IPS DF 4.7 (cell line): ENCODE data around the gene RNF141.
A peak's percentile ranks its signal among the peaks of the same experiment; 100 is the strongest.

Experiments used
- DNase-seq: peaks from one replicate; pipeline ENCODE4 v3.0.0-alpha.2; 2013; ENCODE audit warnings: low spot score; ENCODE audit errors: extremely low read depth

Gene RNF141

GRCh38 chr11:10522921-10523320 lies 18.1 kb downstream of the RNF141 start:
- DNase-seq, result no peak

GRCh38 chr11:10522276-10522675 lies 18.7 kb downstream of the RNF141 start:
- DNase-seq, result no peak

DNA sequence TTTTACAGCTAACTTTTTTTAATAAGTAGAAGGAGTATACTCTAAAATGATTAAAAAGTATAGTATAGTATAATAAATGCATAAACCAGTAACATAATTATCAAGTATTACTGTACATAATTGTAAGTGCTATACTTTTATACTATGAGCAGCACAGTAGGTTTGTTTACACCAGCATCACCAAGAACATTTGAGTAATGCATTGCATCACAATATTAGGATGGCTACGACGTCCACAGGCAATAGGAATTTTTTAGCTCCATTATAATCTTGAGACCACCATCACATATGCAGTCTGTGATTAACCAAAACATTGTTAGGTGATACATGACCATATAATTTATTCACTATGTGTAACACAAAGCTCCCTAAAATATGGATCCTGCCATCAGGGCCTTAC lies 20.4 kb downstream of the RNF141 start:
- no peak for DNase-seq

DNA sequence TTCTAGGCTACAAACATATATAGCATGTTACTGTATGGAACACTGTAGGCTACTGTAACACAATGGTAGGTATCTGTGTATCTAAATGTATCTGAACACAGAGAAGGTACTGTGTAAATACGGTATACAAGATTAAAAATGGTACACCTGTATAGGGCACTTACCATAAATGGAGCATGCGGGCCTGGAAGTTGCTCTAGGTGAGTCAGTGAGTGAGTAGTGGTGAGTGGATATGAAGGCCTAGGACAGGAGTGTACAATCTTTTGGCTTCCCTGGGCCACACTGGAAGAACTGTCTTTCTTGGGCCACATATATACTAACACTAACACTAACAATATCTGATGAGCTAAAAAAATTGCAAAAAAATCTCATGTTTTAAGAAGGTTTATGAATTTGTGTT lies 21.4 kb downstream of the RNF141 start:
- DNase-seq, result no peak

- DNase-seq, result no peak
Observed at GRCh38 chr11:10518891-10519290, 22.1 kb downstream of the RNF141 start.

DNA sequence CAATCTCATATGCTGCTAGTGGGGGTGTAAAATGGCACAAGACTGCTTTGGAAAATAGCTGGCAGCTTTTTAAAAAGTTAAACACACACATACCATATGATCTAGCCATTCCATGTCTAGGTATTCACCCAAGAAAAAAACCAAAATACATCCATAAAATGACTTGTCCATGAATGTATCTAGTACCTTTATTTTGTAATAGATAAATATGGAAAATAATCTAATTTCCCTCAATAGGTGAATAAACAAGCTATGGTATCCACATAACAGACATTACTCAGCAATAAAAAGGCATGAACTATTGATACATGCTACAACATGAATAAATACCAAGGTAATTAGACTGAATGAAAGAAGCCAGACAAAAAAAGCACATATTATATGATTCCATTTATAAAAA lies 22.9 kb downstream of the RNF141 start:
- DNase-seq, result no peak

GRCh38 chr11:10515418-10515817 lies 25.6 kb downstream of the RNF141 start:
- DNase-seq, result no peak

GRCh38 chr11:10514709-10515108 lies 26.3 kb downstream of the RNF141 start:
- DNase-seq, result no peak

DNA sequence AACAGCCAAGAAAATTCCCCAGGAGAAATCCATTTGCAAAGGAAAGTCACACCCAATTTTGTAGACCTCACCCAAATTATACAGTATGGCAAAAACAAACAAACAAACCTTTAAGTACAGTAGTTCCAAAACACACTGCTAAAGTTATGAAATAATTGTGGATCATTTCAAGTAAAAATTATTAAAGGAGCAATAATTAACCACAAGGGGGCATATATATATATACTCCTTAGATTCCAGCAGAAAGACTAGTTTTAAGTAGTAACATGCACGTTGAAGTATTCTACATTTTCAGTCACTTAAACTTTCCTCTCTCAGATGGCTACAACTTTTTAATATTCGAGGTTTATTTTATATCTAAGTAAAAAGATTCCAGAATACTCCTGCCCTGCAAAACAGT lies 26.8 kb downstream of the RNF141 start:
- DNase-seq, result no peak

GRCh38 chr11:10511181-10511621 lies 29.8 kb downstream of the RNF141 start:
- DNase-seq, result peak; percentile 49

- DNase-seq, result no peak
Observed at GRCh38 chr11:10506008-10506370, 35.0 kb downstream of the RNF141 start.

DNA sequence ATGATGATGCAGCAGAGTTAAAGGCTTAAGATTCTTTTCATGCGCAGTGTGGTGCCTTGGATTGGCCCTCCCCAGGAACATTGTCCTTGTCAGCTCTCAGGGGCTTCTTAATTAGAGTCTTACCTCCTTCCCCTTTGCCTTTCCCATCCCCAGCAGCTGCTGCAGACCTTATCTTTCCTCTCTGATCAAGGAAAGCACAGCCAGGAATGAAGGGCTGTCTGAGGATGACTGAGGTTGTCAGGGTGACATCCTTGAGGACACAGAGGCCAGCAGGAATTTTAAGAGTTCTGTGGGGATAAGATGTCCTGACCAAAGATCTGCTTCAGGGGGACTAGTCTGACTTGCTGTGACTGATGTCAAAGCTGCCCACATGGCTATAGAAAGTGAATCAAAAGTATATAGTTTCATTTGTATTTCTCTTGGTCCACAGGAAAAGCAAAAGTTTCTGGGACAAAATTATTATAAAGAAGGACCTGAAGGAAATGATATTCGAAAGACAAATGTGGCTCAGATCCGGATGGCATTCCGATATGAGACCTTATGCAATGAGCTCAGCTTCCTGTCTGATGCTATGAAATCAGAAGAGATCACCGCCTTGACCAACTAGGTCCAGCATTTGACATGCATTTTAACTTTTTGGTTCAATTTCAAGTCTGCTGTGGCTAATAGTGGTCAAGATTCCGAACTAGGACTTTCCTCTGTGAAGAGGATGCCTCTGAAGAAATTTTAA lies 35.5 kb downstream of the RNF141 start:
- DNase-seq, result no peak

GRCh38 chr11:10504490-10504889 lies 36.5 kb downstream of the RNF141 start:
- DNase-seq, result no peak

DNA sequence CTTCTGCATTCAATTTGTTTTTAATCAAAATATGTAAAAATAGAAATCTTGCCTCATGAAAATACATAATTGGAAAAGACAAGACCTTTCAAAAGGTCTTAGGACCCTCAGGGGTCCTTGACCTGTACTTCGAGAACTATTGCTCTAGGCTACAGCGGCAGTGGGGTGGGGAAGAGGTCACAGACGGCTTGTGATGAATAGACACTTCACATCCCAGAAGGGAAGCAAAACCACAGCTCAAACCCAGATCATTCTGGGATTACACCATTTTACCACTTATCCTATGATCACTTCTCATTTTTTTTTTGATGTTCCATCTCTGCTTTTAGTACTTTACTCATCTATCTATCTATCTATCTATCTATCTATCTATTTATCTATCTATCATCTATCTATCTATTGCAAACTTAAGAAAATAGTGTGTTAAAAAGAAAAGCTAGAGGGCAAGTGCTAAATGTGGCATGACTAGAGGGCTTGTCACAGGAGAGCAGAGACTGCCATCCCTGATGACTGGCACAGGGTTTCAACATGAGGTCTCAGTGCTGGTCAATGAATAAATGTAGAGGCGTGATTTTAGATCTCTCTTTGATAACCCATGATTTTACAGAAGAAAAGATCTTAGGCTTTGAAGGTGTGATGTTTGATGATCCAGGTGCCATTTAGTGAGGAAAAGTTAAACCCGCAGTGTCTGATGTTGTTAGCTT lies 37.1 kb downstream of the RNF141 start:
- DNase-seq, result no peak

- no peak for DNase-seq
Observed at GRCh38 chr11:10503221-10503620, 37.8 kb downstream of the RNF141 start.

- no peak for DNase-seq
Observed at GRCh38 chr11:10502770-10503169, 38.2 kb downstream of the RNF141 start.

GRCh38 chr11:10502065-10502680 lies 38.8 kb downstream of the RNF141 start:
- DNase-seq, result no peak

GRCh38 chr11:10500757-10501684 lies 40.0 kb downstream of the RNF141 start:
- no peak for DNase-seq

GRCh38 chr11:10499874-10500601 lies 40.9 kb downstream of the RNF141 start:
- DNase-seq, result no peak

DNA sequence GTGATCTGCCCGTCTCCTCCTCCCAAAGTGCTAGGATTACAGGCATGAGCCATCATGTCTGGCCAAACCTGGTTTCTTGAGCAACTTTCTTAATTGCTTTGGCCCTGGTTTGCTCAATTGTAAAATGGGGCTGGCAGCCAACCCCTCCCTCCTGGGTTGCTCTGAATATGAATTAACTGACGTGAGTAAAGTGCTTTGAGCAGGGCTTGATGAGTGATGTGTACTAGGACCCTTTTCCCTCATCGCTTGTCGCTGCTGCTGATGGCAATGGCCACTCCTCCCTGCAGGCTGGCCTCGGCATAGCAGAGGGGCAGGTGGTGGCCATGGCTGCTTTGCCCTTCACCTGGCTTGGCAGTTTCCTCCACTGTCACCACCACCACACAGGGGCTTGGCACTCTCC lies 41.5 kb downstream of the RNF141 start:
- no peak for DNase-seq
